AG04450 (cell line): Measurements from ENCODE around the gene C3orf20. TPM values are rescaled to one million over a fixed set of nuclear protein-coding genes. Genes with fewer than 3 reads are reported as not detected.

ENCODE experiments used
- CTCF ChIA-PET: fragments of 300-600, 350-600 bp; formaldehyde crosslinking; extraction: SDS; loops from one replicate; lab custom pipeline; 2022; ENCODE audit warnings: antibody characterized with exemption, inconsistent platforms; lab: Charles Lee
- POLR2A ChIA-PET: fragments of 350-600 bp; formaldehyde crosslinking; extraction: SDS; loops from one replicate; lab custom pipeline; 2021; ENCODE audit warnings: antibody characterized with exemption, inconsistent platforms; lab: Yijun Ruan, JAX
- DNase-seq: peaks from one replicate; pipeline ENCODE4 v3.0.0-alpha.2; 2011; ENCODE audit warnings: low read depth, low spot score
- H3K27ac ChIP-seq: one replicate; pipeline ENCODE4 v1.5.1; 2012; ENCODE audit warnings: low read depth, low read length, control low read depth
- H3K27me3 ChIP-seq: one replicate; pipeline ENCODE4 v1.6.0; 2012; ENCODE audit warnings: low read length; ENCODE audit not compliant: control insufficient read depth, insufficient read depth
- H3K4me3 ChIP-seq: 2 replicates; pipeline ENCODE4 v1.5.1; 2011; ENCODE audit warnings: mild to moderate bottlenecking, low read depth, low read length, control low read depth
- H3K9me3 ChIP-seq: 2 replicates; pipeline ENCODE4 v1.5.1; 2012; ENCODE audit warnings: low read length; ENCODE audit not compliant: control insufficient read depth, insufficient read depth
- CTCF ChIP-seq: IDR thresholded peaks from 2 replicates; pipeline ENCODE4 v1.5.1; 2011; ENCODE audit warnings: low read depth, low read length, control low read depth, inconsistent platforms
- polyA plus RNA-seq: library from polyadenylated mRNA; depleted of rRNA; stranded (reverse); fragments of >200 nt; gene quantifications from 2 replicates; pipeline ENCODE4 v1.2.3, GENCODE V29; 2011

Gene C3orf20
- polyA plus RNA-seq, 1 experiment: not detected

DNA sequence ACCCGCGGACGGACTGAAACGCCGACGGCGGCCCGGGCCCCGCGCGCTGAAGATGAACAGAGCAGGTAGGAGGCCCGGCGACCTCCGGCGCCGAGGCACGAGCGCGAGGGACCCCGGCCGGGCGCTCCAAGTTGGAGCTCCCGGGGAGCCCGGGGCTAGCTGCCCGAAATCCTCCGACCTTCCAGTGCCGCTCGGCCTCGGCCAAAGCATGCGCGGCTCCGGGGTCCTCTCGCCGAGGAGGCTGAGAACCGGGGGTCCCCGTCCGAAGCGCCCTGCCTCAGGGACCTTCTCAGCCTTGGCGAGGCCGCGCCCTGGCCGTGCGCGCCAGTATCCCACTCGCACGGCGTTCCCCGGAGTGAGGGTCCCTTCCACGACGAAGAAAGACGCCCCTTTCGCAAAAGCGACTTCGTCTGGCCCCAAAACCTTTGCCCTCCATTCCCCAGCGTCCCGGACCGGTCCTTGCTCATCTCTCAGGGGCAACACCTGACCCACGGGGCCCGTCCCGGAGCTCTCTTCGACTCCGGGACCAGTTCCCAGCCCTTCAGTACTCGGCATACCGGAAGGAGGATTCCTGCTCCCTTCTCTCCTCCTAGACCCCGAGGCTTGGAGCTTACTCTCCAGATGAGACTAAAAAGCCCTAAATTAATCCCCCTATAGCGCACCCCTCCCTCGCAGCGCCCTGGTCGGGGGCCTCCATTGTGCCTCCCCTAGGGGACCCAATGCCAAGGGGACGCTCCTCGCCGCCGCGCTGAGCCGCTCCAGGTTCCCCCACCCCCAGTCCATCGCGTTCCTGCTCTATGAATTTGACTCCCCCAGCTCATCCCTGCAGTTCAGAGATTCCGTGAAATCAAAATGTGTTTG lies 136.1 kb downstream of the C3orf20 start:
- no peak for TF ChIP-seq CTCF
- no peak for DNase-seq
- no peaks in the 10 kb centered on the region for H3K9me3 ChIP-seq
- CTCF ChIA-PET: no interaction called here
- no peak overlapping the region for H3K27ac ChIP-seq
- peaks cover 34% of the 10 kb centered on the region for H3K27me3 ChIP-seq
- POLR2A ChIA-PET: no interaction called here
- no peak overlapping the region for H3K4me3 ChIP-seq

GRCh38 chr3:14811684-14812083 lies 136.7 kb downstream of the C3orf20 start:
- H3K4me3 ChIP-seq: no peak overlapping the region
- H3K9me3 ChIP-seq: no peaks in the 10 kb centered on the region
- POLR2A ChIA-PET: no interaction called here
- H3K27ac ChIP-seq: no peak overlapping the region
- peaks cover 34% of the 10 kb centered on the region for H3K27me3 ChIP-seq
- no peak for TF ChIP-seq CTCF
- CTCF ChIA-PET: no interaction called here
- DNase-seq: no peak

GRCh38 chr3:14812196-14812790 lies 137.4 kb downstream of the C3orf20 start:
- ChIA-PET POLR2A (no interaction called here), CTCF (interaction anchor here (1.3 kb wide), 1 partner anchor 31 kb away, joined by 4 read pairs; no protein-coding TSS in a partner anchor)
- Histone ChIP-seq H3K9me3 (no peaks in the 10 kb centered on the region), H3K27me3 (peaks cover 34% of the 10 kb centered on the region), H3K27ac (no peak overlapping the region), H3K4me3 (no peak overlapping the region)
- no peak for DNase-seq
- no peak for TF ChIP-seq CTCF

DNA sequence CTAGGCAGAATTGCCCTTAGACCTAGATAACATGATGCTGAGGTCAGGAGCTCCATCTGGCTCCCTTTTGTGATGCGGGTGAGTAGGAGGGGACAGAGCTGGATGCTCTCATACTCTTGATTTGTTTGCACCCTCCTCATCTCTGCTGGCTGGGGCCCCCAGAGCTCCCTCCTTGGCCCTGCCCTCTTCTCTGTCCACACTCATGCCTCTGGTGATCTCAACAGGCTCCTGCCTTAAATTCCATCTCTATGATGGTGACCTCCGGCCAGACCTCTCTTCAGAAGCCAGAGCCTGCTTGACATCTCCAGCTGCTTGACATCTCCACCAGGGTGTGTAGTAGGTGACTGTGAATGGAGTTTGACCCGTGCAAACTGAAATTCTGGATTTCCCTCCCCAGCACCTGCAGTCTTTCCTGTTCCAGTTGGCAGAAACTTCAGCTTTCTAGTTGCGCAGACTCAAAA lies 139.5 kb downstream of the C3orf20 start:
- no peak for DNase-seq
- TF ChIP-seq CTCF: no peak
- ChIA-PET POLR2A (no interaction called here), CTCF (no interaction called here)
- H3K27me3 ChIP-seq: peaks cover 34% of the 10 kb centered on the region
- no peak overlapping the region for H3K27ac ChIP-seq
- H3K4me3 ChIP-seq: no peak overlapping the region
- no peaks in the 10 kb centered on the region for H3K9me3 ChIP-seq

DNA sequence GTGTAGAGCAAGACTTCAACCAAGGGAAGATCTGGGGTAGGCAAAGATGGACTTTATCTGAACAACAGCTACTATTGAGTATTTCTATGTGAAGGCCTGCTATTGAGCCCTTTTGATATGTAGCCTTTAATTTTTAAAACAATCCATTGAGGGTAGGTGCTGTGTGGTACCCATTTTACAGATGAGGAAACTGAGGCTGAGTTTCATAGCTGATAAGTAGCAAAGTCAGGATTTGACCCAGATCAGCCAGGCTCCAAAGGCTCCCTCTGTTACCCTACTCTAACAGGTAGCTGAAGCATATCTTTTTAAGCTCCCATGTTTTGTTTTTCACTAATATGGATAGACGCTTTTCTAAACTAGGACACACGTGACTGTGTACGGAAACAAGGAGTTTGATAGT lies 141.4 kb downstream of the C3orf20 start:
- ChIA-PET POLR2A (no interaction called here), CTCF (interaction anchor here (0.6 to 0.9 kb wide), 2 partner anchors 35 to 572 kb away, joined by 3 read pairs; no protein-coding TSS in a partner anchor)
- no peaks in the 10 kb centered on the region for H3K9me3 ChIP-seq
- peaks cover 21% of the 10 kb centered on the region for H3K27me3 ChIP-seq
- H3K27ac ChIP-seq: no peak overlapping the region
- TF ChIP-seq CTCF: no peak
- H3K4me3 ChIP-seq: no peak overlapping the region
- DNase-seq: no peak
